Coronary artery (tissue), 2 donors: ENCODE data around the gene RNF40.

Experiments used
- DNase-seq: peaks from one replicate; pipeline ENCODE4 v3.0.0-alpha.2; 2017; ENCODE audit warnings: low spot score
- H3K27ac ChIP-seq, 2 donors: fragments of 200-600 bp; sonication (generic); one replicate each; pipeline ENCODE4 v1.5.1; 2016 to 2019
- H3K4me3 ChIP-seq: fragments of 200-600 bp; sonication (generic); 2 replicates; pipeline ENCODE4 v1.5.1; 2016; ENCODE audit warnings: mild to moderate bottlenecking, moderate library complexity
- CTCF ChIP-seq: fragments of 200-600 bp; sonication (generic); IDR thresholded peaks from one replicate; pipeline ENCODE4 v1.5.1; 2019; ENCODE audit warnings: antibody characterized with exemption

Gene RNF40

GRCh38 chr16:30780549-30780948 is 18.4 kb downstream of the RNF40 start:
- no peak for TF ChIP-seq CTCF
- Histone ChIP-seq H3K4me3 (no peak overlapping the region), H3K27ac (no peak overlapping the region)
- DNase-seq: no peak

GRCh38 chr16:30782486-30783279 is 20.6 kb downstream of the RNF40 start:
- Histone ChIP-seq H3K4me3 (no peak overlapping the region), H3K27ac (no peak overlapping the region)
- no peak for DNase-seq
- no peak for TF ChIP-seq CTCF

GRCh38 chr16:30783280-30784109 is 21.4 kb downstream of the RNF40 start:
- no peak for TF ChIP-seq CTCF
- no peak overlapping the region for H3K4me3 ChIP-seq
- H3K27ac ChIP-seq: no peak overlapping the region
- no peak for DNase-seq

- Histone ChIP-seq H3K4me3 (no peak overlapping the region), H3K27ac (no peak overlapping the region)
- TF ChIP-seq CTCF: no peak
- no peak for DNase-seq
These were observed 22.1 kb downstream of the RNF40 start for GRCh38 chr16:30784215-30784614.

GRCh38 chr16:30785126-30786106 is 23.3 kb downstream of the RNF40 start:
- Histone ChIP-seq H3K4me3 (peak overlapping the region; percentile 89), H3K27ac (peak overlapping the region in 1 of 2 donors; percentile 91)
- no peak for TF ChIP-seq CTCF
- DNase-seq: no peak

GRCh38 chr16:30786115-30786935 is 24.2 kb downstream of the RNF40 start:
- DNase-seq: no peak
- peak overlapping the region; percentile 89 for H3K4me3 ChIP-seq
- TF ChIP-seq CTCF: no peak
- peak overlapping the region; percentile 85 to 91 for H3K27ac ChIP-seq
